Measurements from ENCODE around the gene SLC12A6.
A peak's percentile ranks its signal among the peaks of the same experiment; 100 is the strongest.
"Not testable (repeated sequence)": the region's sequence is repeated elsewhere in the genome, so short reads cannot be mapped to it uniquely, and the experiment has no call there.

SLC12A6 gene

DNA sequence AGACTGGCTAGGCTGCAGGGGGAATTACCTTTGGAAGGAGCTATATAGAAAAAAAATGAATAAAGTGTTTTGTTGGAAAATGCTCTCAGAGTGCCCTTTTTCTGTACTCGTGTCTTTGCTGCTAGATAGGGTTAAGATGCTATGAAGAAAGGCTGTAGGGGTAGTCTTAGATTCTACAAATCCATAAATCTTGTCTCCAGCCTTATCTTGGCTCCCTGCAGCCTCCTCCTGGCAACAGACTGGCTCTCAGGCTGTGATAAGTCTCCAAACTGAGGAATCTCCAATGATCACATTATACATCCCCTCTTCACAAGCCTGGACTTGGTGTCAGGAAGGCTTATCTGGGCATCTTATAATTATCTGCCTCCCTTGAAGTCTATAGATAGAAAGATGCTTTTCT lies 20.1 kb upstream of the SLC12A6 start:
- DNase-seq (ENCODE audit: low read depth) = no peak

DNA sequence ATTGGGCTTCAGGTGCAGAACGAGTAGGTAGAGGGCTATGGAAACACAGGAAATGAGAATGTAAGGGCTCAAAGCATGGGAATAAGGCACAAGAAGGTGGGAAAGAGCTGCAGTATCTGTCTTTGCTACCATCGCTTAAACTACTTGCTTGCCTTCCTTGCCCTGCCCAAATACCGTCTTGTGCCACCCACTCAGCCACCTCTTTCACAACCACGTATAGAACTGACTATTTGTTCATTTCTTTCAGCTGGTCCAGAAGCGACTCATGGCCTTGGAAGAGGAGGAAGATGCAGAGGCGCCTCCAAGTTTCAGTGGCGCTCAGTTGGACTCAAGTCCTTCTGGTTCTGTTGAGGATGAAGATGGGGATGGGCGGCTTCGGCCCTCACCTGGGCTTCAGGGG lies 17.7 kb upstream of the SLC12A6 start:
- no peak for DNase-seq (ENCODE audit: low read depth)

DNA sequence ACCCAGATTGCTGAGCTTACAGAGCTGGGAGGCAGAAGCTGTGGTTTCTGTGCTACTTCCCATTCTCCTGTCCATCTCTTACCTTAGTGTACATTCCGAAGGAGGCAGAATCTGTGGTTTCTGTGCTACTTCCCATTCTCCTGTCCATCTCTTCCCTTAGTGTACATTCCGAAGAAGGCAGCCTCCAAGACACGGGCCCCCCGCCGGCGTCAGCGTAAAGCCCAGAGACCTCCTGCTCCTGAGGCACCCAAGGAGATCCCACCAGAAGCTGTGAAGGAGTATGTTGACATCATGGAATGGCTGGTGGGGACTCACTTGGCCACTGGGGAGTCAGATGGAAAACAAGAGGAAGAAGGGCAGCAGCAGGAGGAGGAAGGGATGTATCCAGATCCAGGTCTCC lies 16.7 kb upstream of the SLC12A6 start:
- DNase-seq (ENCODE audit: low read depth) = no peak

DNA sequence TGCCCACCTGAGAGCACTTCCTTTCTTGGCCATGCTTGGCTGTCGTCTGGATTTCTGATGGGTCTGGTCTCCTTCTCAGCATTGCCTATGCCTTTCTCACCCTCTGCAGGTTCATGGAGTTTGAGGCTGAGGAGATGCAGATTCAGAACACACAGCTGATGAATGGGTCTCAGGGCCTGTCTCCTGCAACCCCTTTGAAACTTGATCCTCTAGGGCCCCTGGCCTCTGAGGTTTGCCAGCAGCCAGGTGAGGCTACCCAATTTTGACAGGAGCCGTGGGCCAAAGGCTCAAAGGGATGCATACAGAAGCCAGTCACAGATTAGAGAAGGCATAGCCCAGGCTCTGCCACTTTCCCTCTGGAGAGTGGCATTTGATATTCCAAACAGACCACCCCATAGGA lies 16.0 kb upstream of the SLC12A6 start:
- DNase-seq (ENCODE audit: low read depth) = no peak

DNA sequence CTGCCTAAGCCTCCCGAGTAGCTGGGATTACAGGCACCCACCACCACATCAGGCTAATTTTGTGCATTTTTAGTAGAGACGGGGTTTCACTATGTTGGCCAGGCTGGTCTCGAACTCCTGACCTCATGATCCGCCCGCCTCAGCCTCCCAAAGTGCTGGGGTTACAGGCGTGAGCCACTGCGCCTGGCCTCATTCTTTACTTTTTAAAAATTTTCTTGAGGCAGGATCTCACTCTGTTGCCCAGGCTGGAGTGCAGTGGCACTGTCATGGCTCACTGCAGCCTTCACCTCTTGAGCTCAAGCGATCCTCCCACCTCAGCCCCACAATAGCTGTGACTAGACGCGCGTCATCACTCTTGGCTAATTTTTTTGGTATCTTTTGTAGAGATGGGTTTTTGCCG lies 15.4 kb upstream of the SLC12A6 start:
- not testable (repeated sequence) for DNase-seq (ENCODE audit: low read depth)

DNA sequence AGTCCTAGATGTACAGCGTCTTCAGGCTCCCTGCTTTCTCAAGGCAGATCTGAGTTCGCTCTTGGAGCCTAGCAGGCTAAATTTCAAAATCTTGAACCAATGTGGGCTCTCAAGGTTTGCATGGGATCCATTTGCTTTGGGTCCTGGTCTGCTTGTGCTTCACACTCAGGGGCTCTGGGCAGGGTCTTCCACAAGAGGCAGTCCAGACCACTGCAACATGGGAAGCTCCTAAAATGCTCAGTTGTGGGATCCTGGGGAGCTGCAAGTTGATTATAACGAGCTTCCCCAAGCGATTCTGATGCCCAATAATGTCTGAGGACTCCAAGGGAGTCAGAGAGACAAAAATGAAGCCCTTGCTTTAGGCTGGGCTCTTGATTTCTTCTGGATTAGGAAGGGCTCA lies 12.2 kb upstream of the SLC12A6 start:
- no peak for DNase-seq (ENCODE audit: low read depth)

DNA sequence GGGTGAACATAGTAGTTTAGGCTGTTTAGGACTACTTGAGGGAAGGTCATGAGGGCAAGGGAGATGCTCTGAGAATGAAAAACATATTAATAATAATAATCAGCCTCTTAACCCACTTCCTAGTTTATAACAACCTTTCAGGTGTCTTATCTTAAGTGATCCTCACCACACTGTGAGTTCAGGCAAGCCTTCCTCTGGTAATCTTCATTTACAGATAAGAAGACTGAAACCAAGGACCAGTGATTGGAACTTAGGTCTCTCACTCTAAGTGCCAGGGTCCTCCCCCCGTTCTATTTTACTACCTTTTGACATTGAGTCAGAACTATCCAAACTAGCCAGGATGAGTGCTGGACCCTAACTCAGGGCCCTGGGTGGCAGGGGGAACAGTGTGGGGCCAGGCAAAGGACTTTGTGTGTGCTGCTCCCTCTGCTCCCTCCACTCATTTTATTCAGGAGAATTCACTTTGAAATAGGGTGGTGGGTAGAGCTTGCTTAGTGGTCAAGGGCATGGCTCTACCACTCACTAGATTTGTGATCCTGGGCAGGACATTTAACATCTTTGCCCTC lies 11.2 kb upstream of the SLC12A6 start:
- no peak for DNase-seq (ENCODE audit: low read depth)

DNA sequence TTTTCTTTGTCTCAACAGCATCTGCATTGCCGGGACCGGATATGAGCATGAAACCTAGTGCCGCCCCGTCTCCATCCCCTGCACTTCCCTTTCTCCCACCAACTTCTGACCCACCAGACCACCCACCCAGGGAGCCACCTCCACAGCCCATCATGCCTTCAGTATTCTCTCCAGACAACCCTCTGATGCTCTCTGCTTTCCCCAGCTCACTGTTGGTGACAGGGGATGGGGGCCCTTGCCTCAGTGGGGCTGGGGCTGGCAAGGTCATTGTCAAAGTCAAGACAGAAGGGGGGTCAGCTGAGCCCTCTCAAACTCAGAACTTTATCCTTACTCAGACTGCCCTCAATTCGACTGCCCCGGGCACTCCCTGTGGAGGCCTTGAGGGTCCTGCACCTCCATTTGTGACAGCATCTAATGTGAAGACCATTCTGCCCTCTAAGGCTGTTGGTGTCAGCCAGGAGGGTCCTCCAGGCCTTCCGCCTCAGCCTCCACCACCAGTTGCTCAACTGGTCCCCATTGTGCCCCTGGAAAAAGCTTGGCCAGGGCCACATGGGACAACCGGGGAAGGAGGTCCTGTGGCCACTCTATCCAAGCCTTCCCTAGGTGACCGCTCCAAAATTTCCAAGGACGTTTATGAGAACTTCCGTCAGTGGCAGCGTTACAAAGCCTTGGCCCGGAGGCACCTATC lies 10.5 kb upstream of the SLC12A6 start:
- no peak for DNase-seq (ENCODE audit: low read depth)

DNA sequence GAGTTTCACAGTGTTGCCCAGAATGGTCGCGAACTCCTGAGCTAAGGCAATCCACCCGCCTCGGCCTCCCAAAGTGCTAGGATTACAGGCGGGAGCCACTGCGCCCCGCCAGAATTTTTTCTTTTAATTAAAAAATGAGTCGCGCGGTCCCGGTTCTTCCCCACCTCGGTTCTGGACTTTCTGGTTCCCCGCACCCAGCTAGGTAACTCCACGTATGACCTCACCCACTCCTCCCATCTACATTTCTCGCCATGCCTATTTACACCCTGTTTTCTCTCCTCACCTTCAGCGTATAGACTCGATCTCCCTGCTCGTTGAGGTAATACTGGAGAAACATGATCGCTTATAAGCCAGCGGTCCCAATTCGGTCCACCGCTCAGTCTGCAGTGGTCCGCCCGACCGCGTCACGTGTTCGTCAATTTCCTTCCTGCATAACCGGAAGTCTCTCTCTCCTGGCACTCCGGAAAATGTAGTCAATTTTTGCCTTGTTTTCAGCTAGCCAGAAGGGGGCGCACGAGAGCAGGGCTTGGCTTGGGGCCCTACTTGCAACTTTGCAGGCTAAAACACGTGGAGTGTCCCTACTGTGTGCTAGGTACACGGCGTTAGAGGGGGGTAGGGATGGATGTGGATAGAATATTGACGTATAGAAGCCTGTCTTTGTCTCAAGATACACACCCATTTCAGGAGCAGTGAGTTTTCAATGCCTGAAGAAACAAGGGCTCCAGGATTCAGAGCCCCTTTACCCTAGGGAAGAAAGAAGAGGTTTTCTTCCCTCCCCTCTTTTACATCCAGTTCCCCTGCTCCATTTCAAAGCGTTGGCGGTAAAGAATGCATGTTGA lies 5.4 kb upstream of the SLC12A6 start, which contains the start of the genes NOP10 and NUTM1:
NOP10 (minus strand) TSS at position 400 of the 839 bp plus-strand sequence; CDS start at position 337, 63 bp downstream.
NUTM1 (plus strand) TSS at position 579 of the 839 bp plus-strand sequence. CDS start 382 bp downstream, outside the sequence.
- peak; percentile 81 for DNase-seq (ENCODE audit: low read depth)

DNA sequence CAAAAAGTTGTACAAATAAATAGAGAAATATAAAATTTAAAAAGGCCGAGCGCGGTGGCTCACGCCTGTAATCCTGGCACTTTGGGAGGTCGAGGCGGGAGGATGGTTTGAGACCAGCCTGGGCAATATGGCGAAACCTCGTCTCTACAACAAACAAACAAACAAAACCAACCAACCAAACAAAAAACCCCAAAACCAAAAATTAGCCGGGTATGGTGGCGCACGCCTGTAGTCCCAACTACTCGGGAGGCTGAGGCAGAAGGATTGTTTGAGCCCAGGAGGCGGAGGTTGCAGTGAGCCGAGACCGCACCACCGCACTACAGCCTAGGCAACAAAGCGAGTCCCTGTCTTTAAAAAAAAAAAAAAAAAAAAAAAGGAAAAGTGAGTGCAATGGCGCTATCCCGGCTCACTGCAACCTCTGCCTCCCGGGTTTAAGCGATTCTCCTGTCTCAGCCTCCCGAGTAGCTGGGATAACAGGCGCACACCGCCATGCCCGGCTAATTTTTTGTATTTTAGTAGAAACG lies 4.7 kb upstream of the SLC12A6 start:
- not testable (repeated sequence) for DNase-seq (ENCODE audit: low read depth)

DNA sequence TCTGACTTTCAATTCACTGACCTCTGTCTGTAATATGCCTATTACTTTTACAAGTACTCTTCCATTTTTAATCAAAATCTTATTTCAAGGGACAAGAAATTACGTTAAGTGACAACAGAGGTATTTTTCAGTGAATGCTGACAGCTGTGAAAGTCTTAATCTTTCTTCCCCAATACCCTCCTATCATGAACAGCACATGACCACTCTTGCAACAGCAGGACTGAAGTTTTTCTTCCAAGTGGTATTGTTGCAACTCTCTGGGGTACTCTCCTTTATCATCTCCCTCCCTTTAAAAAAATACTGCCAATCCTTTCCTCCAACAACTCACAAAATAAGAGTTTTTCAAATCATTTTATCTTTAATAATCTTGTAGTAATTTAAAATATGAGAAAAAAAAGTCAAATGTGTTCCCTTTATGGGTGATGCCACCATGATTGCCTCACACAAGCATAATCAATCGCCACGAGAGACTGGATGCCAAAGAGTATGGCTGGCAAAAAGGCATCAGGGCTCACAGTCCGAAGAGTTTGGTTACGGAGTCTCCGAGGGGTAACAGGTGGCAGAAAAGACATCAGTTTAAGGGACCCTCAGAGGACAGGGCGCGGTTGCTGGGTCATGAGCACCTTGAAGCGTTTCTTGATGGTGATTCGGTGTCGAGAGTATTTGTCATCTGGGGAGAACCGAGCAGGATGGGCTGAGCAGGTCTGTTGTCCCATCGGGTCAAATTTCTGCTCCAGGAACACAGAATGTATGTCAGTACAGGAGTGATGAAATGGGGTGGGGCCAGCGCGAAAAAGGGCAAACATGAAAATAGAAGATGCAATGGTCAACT lies 4.0 kb upstream of the SLC12A6 start:
- no peak for DNase-seq (ENCODE audit: low read depth)

DNA sequence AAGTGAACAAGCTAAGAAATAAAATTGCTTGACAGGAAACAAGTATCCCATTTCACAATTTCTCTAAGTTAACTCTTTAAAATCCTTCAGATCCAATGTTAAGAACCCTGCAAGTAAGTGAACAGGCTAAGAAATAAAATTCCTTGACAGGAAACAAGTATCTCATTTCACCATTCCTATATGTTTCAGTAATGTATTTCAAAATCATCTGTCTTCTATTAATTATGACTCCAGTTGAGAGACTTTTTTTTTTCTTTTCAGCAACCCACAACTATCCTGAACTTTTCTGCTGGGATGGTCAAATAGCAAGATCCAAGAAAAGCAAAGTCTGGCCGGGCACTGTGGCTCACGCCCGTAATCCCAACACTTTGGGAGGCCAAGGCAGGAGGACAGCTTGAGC lies 2.4 kb upstream of the SLC12A6 start:
- DNase-seq (ENCODE audit: low read depth) = no peak

DNA sequence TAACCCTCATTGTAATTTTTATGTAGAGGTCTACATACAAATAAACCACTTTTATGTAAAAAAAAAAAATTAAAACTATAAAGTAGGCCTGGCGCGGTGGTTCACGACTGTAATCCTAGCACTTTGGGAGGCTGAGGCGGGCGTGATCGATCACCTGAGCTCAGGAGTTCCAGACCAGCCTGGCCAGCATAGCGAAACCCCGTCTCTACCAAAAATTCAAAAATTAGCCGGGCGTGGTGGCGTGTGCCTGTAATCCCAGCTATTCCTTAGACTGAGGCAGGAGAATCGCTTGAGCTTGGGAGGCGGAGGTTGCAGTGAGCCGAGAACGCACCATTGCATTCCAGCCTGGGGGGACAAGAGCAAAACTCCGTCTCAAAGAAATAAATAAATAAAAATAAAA lies 766 bp upstream of the SLC12A6 start:
- DNase-seq (ENCODE audit: low read depth) = no peak

DNA sequence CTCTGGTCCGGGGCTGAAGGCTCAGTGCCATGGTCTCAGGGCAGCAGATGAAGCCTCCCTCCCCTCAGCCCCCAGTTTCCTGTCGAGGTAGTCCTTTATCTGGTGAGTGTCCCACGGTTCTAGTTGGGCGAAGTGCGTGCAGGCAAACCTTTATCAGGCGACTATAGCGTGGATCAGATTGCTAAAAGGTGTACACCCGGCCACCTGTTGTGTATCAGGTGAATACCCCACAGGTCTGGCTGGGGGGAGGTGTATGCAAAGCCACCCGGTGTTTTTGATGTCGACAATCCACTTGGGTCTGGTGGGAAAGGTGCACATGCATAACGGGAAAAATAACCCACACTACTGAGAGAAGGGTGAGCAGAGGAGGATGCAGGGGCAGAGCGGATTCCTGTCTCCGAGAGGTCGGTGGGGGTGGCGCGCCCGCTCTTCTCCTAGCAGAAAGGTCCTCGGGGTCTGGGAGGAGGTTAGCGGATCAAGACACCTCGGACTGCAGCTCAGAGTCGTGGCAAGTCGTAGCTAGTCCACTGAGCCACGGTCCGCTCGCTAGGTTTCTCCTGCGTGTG lies 507 bp downstream of the SLC12A6 start:
- no peak for DNase-seq (ENCODE audit: low read depth)

DNA sequence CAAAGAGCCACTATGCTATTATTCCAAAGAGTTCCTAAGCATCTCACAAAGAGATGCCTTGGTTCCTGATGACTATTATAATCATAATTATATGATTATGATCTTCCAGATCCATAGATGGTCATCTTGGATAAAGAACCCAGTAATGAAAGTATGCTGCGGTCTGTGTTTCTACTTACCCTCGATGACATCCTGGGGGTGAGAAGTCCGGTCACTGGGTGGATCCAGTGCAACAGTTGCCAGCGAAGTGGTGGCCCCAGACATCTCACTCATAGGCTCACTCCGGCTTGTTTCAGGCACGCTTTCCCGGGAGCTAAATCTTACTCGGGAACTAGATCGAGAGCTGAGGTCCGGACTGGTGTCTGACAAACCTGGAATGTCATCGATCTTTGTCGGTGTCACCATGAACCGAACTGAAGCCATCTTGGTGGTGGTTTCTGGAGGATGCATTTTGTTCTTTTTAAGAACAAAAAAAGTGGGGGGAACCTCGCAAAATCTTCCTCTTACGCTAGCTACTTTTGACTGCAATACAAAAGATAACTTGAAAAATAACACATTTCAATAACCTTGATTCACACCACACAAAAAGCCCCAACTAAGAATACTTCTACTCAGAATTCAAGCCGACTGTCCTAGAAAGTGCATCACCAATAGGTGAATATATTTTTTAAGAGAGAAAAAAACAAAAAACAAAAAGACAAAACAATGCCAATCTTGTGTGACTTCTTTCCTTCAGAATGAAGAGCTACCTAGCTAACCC lies 1.2 kb downstream of the SLC12A6 start:
- no peak for DNase-seq (ENCODE audit: low read depth)

DNA sequence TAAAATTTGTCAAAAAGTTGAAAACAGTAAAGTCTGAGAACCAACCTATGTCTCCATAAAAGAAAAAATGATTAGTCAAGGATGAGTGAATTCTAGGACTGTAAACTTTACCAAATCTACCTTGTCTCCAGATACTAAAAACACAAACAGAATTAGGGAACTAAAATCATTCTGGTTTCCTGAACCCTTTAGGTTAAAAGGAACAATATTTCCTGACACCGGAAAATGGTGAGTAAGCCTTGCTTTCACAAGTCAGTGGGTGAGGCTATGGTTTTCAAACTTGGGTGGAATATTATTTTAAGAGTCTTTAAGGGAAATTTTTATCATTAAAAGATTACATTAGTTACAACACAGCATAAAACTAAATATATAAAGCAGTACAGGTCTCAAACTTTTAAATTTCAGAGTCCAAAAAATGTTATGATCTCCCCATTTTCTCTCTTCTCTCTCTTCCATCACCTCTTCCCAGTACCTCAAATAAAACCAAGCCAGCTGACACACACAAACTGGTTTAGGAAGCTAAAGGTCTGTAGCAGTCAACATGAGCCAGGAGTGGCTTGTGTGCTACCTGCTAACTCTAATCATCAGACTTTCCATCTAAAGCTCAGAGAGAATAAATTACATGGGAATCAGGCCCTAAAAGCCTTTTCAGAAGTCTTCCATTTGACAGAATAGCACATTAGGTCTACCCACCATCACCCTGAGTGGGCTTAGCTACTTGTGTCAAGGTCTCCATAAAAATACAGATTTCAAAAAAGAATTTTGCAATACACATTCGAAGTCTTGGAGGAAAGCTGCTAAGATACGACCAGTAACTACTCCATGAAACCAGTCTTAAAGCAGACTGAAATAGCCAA lies 2.2 kb downstream of the SLC12A6 start:
- DNase-seq (ENCODE audit: low read depth) = no peak

DNA sequence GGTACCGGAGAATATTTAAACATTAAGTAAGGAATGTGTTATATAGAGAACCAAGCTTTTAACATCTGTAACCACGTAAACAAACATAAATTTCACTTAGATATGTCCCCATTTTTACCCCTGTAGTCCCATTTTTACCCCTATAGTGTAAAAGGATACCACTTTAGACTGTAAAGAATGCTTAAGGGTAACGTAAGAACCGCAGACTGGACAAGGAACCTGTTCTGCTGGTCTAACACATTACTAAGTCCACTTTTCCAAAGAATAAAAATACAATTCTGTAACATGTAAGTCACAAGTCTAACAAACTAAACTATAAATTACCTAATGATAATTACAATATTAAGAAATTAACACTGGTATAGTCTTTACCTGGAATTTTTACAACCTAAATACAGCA lies 2.9 kb downstream of the SLC12A6 start:
- no peak for DNase-seq (ENCODE audit: low read depth)

DNA sequence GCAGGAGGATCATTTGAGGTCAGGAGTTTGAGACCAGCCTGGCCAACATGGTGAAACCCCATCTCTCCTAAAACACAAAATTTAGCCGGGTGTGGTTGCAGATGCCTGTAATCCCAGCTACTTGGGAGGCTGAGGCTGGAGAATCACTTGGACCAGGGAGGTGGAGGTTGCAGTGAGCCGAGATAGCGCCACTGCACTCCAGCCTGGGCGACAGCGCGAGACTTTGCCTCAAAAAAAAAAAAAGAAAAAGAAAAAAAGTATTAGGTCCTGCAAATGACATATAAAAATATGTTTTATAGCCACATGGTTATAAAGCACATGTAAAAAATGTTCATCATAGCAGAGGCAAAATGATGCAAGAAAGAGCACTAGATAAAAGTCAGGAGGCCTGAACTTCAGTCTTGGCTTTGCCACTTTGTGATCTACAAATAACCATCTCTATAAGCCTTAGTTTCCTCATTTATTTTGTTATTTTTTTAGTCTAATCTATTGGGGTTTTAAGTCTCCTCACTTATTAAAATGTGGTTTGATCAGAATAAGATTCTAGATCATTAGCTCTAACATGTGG lies 4.9 kb downstream of the SLC12A6 start:
- DNase-seq (ENCODE audit: low read depth) = no peak

DNA sequence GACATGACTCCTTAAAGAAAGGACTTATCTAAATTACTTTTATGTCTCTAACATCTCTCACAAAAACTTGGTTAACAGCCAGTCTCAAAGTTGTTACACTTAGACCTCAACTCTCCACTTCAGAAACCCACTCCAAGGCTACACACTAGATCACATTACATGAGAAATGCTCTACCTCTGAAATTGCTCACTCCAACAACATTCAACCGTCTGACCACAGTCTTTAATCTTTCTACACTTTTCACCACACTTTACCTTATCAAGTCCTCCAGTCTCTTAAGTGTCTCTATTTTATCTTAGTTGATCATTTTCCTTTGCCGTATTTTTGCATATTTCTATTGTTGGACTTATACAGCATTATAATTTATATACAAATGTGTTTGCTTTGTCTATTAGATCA lies 5.8 kb downstream of the SLC12A6 start:
- no peak for DNase-seq (ENCODE audit: low read depth)
